RWPE1 (cell line): Measurements from ENCODE around the gene P3H2.
"Not testable (repeated sequence)": the region's sequence is repeated elsewhere in the genome, so short reads cannot be mapped to it uniquely, and the experiment has no call there.

ENCODE experiments used
- CTCF ChIA-PET: fragments of 350-600 bp; sonication (Branson Sonifier 250); formaldehyde crosslinking; extraction: SDS; loops from one replicate; lab custom pipeline; 2021; lab: Yijun Ruan, JAX
- POLR2A ChIA-PET: fragments of 400-600 bp; formaldehyde crosslinking; extraction: SDS; loops from one replicate; lab custom pipeline; 2020; ENCODE audit warnings: antibody characterized with exemption; ENCODE audit not compliant: low non-redundant PET; lab: Yijun Ruan, JAX
- DNase-seq: peaks from one replicate; pipeline ENCODE4 v3.0.0; 2012; ENCODE audit warnings: low spot score
- H3K27ac ChIP-seq: fragments of 450-650 bp; 2 replicates; pipeline ENCODE4 v1.5.1; 2017
- TF ChIP-seq, protein P1 (sequence below): fragments of 450-650 bp; conservative IDR thresholded peaks from 2 replicates; pipeline ENCODE4 v1.5.1; 2017; ENCODE audit warnings: low read depth, mild to moderate bottlenecking

P3H2 gene

DNA sequence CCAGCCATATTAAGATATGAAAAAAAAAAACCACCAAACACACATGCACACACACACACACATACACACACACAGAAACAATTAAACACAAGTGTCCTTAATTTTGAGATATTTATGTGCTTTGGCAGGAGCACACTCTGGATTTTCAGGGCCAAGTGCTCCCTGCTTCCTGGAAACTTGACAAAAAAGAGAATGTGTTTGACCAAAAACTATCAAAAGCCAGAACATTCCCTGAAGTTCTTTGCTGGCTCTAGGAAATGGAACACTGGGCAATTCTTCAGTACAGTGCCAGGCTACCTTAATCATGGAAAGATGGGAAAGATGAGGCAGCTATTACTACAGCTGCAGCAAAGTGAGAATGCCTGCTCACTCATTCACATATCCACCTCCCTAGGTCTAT lies 44.6 kb downstream of the P3H2 start:
- DNase-seq, result no peak

DNA sequence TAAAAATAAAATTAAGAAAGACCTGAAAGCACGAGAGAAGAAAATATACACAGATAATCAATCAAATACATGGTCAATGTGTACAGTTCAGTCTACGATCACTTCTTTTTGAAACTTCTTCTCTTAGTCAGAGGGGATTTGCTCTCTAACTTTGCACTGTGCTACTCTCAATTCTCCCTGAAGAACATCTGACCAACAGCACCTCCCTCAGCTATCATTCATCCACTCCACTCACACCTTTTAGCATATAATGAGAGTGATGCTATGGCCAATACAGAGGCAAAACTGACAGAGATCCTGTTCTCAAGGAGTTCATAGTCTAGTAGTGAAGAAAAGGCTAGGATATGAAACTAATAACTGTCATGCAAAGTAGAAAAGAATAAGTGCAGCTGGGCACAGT lies 45.9 kb downstream of the P3H2 start:
- CTCF ChIA-PET, result no interaction called here
- POLR2A ChIA-PET, result no interaction called here
- no peak for DNase-seq
- TF ChIP-seq, protein P1, sequence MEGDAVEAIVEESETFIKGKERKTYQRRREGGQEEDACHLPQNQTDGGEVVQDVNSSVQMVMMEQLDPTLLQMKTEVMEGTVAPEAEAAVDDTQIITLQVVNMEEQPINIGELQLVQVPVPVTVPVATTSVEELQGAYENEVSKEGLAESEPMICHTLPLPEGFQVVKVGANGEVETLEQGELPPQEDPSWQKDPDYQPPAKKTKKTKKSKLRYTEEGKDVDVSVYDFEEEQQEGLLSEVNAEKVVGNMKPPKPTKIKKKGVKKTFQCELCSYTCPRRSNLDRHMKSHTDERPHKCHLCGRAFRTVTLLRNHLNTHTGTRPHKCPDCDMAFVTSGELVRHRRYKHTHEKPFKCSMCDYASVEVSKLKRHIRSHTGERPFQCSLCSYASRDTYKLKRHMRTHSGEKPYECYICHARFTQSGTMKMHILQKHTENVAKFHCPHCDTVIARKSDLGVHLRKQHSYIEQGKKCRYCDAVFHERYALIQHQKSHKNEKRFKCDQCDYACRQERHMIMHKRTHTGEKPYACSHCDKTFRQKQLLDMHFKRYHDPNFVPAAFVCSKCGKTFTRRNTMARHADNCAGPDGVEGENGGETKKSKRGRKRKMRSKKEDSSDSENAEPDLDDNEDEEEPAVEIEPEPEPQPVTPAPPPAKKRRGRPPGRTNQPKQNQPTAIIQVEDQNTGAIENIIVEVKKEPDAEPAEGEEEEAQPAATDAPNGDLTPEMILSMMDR, result no peak
- peak overlapping the region; percentile 44; the same call in 1 of the 2 replicates for H3K27ac ChIP-seq

More for the DNA sequence above, 44.6 kb downstream of the P3H2 start:
- no peak overlapping the region for H3K27ac ChIP-seq
- POLR2A ChIA-PET, result no interaction called here
- TF ChIP-seq, protein P1, result no peak
- CTCF ChIA-PET, result interaction anchor here (0.8 kb wide), 1 partner anchor 246 kb away, joined by 3 read pairs; the partner anchor contains the start of gene CLDN1

DNA sequence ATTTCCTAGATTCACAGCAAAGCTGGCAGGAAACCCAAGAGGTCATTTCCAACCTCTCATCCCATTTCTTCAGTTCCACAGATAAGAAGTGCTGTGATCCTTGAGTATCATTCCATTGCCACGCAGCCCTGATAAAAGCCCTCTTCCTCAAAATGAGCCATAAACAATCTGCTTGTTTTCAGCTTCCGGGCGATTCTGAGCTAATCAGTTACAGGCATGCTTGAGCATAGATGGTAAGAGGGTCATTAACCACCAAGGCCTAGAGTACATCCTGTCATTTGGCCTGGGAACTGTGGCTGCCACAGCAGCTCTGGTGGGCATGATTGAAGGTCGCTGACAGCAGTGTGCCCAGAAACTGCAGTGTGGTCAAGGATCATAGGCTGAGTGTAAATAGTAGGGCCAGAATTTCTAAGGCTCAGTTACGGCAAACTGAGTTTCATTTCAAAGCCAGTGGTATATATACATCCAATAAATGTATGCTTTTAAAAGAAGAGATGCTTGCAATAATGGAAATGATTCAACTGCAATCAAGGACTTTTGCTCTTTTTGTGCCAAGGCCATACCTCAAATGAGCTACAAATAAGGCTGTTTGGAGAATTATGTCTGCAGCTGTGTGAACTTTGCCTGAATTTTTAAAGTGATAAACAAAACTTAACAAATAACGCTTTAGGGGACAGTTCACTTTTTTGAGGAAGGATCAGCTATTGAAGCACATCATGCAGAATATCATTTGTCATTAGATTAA lies 47.3 kb downstream of the P3H2 start:
- TF ChIP-seq, protein P1, result no peak
- POLR2A ChIA-PET, result no interaction called here
- CTCF ChIA-PET, result interaction anchor here (0.6 kb wide), 1 partner anchor 1540 kb away, joined by 3 read pairs; no protein-coding TSS in a partner anchor
- DNase-seq, result no peak
- no peak overlapping the region for H3K27ac ChIP-seq

DNA sequence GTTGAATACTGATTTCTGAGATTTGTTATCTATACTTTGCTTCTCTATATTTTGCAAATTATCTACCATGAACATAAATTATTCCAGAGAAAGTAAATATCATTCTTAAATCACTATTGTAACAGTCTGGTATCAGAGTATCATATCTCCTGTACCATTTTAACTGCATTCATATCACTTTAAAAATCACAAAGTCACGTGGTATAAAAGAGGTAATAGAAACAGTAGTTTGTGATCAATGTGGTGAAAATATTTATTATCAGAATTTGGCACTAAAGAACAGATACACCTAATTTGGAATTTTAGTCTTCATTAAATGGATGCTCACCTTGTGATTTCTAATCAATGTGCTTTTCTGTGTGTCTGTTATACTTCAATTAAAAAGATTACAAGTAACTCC lies 47.8 kb downstream of the P3H2 start:
- ChIA-PET CTCF (no interaction called here), POLR2A (no interaction called here)
- no peak overlapping the region for H3K27ac ChIP-seq
- DNase-seq, result no peak
- TF ChIP-seq, protein P1, result no peak

DNA sequence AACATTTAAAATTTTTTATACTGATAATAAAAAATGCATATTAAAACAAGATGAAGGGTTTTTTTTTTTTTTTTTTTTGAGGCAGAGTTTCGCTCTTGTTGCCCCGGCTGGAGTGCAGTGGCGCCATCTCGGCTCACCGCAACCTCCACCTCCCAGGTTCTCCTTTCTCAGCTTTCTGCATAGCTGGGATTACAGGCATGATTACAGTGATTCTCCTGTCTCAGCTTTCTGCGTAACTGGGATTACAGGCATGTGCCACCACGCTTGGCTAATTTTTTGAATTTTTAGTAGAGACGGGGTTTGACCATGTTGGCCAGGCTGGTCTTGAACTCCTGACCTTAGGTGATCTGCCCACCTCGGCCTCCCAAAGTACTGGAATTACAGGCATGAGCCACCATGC lies 48.8 kb downstream of the P3H2 start:
- CTCF ChIA-PET, POLR2A ChIA-PET, DNase-seq, H3K27ac ChIP-seq: not testable (repeated sequence)

DNA sequence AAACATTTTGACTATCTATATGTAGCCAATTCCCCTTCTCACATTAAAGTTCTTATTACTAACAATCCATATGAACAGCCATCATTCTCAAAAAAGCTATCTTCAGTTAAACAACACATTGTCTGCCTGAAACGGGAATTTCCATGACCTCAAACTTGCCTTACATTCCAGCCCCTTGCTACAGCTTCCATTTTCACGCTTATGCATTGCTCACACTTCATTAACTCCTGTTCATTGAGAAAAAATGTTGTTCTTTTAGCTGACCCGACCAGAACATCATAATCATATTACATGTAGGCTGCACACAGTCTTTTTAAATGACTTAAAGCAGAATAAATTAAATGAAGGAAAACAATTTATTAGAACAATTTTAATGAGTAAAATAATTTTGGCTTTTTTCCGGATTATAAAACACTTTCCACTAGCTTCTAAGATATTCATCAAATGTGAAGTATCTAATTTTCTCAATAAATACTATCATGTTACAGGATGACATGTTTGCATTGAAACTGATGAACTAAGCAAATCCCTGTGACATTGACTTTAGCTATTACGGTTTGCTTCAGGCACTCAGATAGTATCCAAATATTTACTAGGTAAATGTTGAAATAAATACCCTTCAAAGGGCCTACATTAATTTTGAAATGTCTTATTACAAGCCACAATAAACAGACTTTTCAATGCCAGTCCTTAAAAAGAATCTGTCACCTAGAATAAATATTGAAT lies 49.9 kb downstream of the P3H2 start:
- no peak overlapping the region for H3K27ac ChIP-seq
- TF ChIP-seq, protein P1, result no peak
- no peak for DNase-seq
- POLR2A ChIA-PET, result no interaction called here
- CTCF ChIA-PET, result no interaction called here

DNA sequence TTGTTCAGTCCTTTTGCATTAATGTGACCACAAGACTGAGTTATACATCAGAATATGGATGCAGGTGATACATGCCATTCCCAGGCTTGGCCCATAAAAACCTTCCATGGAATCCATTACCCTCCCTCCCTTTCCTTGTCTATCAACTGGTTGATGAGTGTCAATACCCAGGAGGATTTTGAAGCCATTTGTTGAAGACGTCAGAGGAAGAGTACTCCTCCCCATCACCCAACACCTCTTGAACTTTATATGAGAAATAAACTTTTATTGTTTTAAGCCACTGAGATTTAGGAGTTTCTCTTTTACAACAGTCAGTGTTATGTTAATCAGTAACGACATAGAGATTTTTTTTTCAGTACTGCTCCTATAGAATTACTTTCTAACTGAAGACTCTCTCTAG lies 55.5 kb downstream of the P3H2 start:
- POLR2A ChIA-PET, result no interaction called here
- DNase-seq, result no peak
- TF ChIP-seq, protein P1, result no peak
- CTCF ChIA-PET, result no interaction called here
- no peak overlapping the region for H3K27ac ChIP-seq
